ENCODE measurements around the gene WDR90. TPM values are rescaled to one million over a fixed set of nuclear protein-coding genes. Genes with fewer than 3 reads are reported as not detected.

Gene WDR90
- total RNA-seq, 1 donor from 2014 or later, result 23.2 TPM

DNA sequence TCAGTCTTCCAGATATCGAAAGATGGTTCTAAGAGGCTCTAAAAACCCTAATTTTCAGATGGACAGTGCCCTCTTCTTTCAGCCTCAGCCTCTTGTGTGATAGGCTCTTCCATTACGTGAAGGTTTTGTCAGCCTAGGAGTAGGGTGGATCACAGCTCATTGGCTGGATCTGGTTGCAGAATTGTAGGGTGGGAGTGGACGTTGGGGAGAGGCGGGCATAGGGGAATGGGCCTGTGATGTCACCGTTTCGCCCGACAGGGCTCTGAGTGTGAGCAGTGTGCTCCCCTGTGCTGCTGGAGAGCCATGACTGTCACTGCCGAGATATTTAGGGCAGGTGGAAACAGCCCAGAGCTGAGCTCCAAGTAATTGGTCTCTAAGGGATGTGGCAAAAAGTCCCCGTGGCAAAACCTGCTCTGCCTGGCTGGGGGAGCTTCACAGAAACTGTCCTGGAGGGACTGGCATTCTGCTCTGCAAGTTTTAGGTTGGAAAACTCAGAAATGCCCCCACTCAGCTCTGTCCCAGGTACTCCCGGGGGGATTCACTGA is 24.6 kb upstream of the WDR90 start:
- ATAC-seq (no peak), DNase-seq (no peak)
- Histone ChIP-seq H3K4me3 (no peak overlapping the region), H3K27me3 (no peaks in the 10 kb centered on the region), H3K9me3 (no peaks in the 10 kb centered on the region), H3K36me3 (peaks cover 20% of the 10 kb centered on the region), H3K4me1 (peaks cover 13% of the 10 kb centered on the region), H3K27ac (no peak overlapping the region)
- no peak for TF ChIP-seq CTCF (IDR thresholded peaks at IDR 0.05)
- intact Hi-C loops (cut with DNase I), result no loop called here

DNA sequence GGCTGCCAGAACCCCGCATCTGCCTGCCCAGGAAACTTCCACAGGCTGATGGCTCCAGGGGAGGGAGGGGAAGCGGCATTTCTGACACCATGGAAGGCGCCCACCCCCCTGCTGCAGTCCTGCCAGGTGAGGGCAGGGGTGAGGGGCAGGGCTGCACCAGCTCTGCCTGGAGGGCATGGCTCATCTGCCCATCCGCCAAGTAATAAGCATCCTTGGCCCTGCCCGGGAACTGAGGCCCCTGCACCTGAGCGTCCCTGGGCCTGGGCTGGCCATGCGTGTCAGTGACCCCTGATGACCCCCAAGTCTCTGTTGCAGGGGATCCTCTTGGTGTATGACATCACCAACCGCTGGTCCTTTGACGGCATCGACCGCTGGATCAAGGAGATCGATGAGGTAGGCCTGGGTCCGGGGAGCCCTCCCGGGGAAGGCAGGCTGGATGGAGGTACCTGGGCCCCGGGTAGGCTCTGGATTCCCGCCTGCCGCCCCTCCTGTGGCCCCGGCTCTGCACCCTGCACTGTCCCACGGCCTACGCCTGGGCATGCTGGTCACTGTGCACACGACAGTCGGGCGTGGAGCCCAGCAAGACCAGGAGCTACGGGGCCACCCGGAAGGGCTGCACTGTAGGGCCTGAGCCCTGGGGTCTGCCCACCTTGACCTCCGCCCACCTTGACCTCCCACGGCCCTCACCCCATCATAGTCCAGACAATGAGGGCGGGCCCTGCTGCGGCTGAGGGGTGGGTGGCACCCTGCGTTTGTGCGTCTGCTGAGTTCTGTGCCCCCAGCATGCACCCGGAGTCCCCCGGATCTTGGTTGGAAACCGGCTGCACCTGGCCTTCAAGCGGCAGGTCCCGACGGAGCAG is 23.8 kb upstream of the WDR90 start:
- intact Hi-C loops (cut with DNase I), result no loop called here
- Histone ChIP-seq H3K36me3 (peaks cover 20% of the 10 kb centered on the region), H3K4me3 (no peak overlapping the region), H3K4me1 (peaks cover 19% of the 10 kb centered on the region), H3K27ac (no peak overlapping the region), H3K9me3 (no peaks in the 10 kb centered on the region), H3K27me3 (no peaks in the 10 kb centered on the region)
- DNase-seq (no peak), ATAC-seq (no peak)
- TF ChIP-seq CTCF (IDR thresholded peaks at IDR 0.05), result no peak

DNA sequence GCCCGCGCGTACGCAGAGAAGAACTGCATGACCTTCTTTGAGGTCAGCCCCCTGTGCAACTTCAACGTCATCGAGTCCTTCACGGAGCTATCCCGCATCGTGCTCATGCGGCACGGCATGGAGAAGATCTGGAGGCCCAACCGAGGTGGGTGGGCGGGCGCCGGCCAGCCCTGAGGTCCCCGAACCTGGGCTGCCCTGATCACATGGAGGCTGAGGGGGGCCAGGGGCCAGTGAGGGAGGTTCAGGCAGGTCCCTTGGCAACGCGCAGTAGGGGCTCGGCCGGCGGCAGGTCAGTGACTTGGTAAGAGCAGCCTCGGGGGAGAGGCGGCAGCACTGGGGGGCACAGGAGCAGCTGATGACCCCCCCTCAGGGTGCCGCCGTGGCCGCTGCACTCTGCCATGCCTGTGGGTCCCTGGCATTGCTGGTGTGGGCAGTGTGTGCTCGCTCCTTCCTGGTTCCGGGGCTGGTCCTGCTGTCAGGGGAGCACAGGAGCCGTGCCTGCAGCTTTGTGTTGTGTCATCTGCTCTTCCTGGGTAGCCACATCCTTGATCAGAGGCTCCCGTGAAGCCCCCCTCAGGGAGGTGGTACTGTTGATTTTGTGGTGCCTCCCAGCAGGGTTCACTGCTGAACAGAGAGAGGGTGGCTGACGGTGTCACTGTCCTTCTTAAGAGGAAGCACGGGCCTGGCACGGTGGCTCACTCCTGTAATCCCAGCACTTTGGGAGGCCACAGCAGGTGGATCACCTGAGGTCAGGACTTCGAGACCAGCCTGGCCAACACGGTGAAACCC is 23.0 kb upstream of the WDR90 start:
- no peak for ATAC-seq
- TF ChIP-seq CTCF (IDR thresholded peaks at IDR 0.05), result no peak
- Histone ChIP-seq H3K4me3 (no peak overlapping the region), H3K9me3 (no peaks in the 10 kb centered on the region), H3K27ac (no peak overlapping the region), H3K36me3 (peaks cover 20% of the 10 kb centered on the region), H3K27me3 (no peaks in the 10 kb centered on the region), H3K4me1 (peaks cover 27% of the 10 kb centered on the region)
- intact Hi-C loops (cut with DNase I), result no loop called here
- no peak for DNase-seq

GRCh38 chr16:626787-627453 is 22.2 kb upstream of the WDR90 start:
- ATAC-seq, result no peak
- no peak overlapping the region for H3K27ac ChIP-seq
- no peak for DNase-seq

More at GRCh38 chr16:626787-627453, 22.2 kb upstream of the WDR90 start:
- Histone ChIP-seq H3K4me1 (peaks cover 22% of the 10 kb centered on the region), H3K9me3 (no peaks in the 10 kb centered on the region), H3K27me3 (no peaks in the 10 kb centered on the region), H3K4me3 (no peak overlapping the region), H3K36me3 (peaks cover 20% of the 10 kb centered on the region)
- no peak for TF ChIP-seq CTCF (IDR thresholded peaks at IDR 0.05)
- intact Hi-C loops (cut with DNase I), result no loop called here
